GM11168 (cell line): Measurements from ENCODE around the gene KLHL30.

Experiments
- in situ Hi-C: fragments of 300-500 bp; cut with MboI; formaldehyde crosslinking; loops from one replicate; pipeline ENCODE4 v1.12.0; 2022; ENCODE audit warnings: low sequenced_read_pairs; ENCODE audit not compliant: unreplicated experiment

Gene KLHL30

DNA sequence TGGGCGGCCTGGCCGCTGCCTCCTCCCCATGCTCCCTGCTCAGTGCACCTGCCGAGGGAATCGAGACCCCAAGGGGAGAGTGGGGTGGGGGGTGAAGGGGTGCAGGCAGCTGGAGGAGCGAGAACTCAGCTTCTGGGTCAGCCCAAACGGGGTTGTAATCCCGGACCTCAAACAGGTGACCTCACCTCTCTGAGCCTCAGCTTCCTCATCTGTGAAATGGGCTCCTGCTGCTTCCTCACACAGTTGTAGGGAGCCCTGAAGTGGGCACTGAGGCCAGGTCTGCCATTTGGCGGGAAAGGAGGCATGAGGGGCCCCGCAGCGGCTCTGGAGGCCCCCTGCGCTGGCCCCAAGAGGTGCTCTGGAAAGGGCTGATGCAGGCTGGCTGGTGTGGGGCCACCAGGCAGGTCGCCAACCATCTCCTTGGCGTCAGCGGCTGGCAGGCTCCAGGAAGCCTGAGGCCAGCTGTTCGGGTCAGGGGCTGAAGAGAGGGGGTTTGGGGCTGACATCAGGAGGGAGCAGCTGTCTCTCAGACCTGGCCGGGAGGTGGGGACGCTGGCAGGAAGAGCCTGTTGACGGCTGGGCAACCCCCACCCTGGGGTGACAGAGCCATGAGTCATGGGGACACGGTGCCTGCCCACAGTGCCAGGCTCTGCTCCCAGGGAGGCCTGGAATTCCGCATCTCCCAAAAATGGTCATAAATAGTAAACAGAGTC is 4.9 kb downstream of the KLHL30 start:
- in situ Hi-C loops = no loop called here

DNA sequence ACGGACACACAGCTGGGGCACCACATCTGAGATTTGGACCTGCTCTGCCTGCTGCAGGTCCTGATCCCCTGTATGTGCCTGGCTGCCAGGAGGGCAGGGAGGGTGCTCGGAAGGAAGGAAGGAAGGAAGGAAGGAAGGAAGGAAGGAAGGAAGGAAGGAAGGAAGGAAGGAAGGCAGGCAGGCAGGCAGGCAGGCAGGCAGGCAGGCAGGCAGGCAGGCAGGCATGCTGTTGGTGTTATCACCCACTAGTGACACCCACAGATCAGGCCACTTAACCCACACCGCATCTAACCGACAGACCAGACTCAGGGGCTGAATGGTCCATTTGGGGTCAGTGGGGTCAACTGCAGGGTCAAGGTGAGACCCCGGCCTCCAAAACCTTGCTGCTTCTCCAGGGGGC is 5.8 kb downstream of the KLHL30 start:
- in situ Hi-C loops = no loop called here

DNA sequence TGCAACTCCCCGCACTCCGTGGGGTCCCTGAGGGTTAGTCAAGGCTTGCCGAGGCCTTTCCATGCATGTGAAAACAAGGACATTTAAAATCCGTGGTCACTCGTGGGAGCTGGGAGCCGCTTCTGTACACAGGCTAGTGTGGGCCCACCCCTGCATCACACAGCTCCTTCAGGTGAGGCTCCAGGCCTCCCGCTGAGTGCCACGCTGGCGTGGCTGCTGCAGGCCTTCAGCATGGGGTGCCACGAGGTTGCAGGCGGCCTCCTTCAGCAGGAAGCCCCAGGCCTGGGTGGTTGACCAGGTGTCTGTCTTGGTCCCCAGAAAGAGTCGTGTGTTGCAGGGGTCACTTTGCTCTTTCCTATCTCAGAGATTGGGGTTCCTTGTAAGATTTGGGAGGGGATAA is 6.6 kb downstream of the KLHL30 start:
- in situ Hi-C loops = no loop called here

DNA sequence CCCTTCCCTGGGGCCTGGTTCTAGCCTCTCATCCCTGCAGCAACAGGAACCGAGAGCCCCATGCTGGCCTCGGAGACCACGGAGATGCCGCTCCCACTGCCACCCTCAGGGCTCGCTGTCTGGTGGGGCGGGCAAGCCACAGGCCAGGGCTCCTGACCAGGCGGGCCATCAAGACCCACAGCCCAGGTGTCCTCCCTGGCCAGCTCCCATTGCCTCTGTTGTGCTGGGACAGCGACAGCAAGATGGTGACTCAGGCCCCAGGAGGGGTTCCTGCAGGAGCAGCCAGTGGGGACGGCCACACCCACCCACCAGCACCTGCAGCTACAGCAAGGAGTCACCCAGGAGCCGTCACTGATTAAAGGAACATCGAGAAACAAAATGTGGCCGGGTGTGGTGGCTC is 7.4 kb downstream of the KLHL30 start:
- in situ Hi-C loops = no loop called here

DNA sequence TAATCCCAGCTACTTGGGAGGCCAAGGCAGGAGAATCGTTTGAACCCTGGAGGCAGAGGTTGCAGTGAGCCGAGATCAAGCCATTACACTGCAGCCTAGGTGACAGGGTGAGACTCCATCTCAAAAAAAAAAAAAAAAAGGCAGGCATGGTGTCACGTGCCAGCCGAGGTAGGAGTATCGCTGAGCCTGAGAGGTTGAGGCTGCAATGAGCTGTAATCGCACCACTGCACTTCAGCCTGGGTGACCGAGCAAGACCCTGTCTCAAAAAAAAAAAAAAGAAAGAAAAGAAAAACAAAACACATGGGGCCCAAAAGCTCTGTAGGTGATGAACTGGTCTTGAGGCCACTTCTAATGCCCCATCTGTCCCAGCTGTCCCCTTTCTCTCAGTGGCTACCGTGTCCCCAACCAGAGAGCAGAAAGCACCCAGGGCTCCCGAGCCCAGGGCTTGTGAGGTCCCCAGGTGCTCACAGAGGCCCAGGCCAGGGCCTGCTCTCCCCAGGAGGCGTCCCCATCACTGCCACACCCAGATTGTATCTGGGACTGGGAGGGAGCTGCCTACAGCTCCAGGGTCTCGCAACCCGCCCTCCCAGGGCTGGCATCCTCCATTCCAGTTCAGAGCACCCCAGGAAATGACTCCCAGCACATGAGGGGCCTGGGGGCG is 8.5 kb downstream of the KLHL30 start:
- in situ Hi-C loops = no loop called here

- in situ Hi-C loops = no loop called here
These were observed 10.5 kb downstream of the KLHL30 start for GRCh38 chr2:238148981-238149380.

GRCh38 chr2:238149841-238150572 is 11.5 kb downstream of the KLHL30 start:
- in situ Hi-C loops = no loop called here

- in situ Hi-C loops = no loop called here
These were observed 12.2 kb downstream of the KLHL30 start for GRCh38 chr2:238150686-238151085.

GRCh38 chr2:238151205-238151604 is 12.7 kb downstream of the KLHL30 start:
- in situ Hi-C loops = no loop called here

GRCh38 chr2:238151628-238152235 is 13.3 kb downstream of the KLHL30 start:
- in situ Hi-C loops = no loop called here

GRCh38 chr2:238152771-238153688 is 14.6 kb downstream of the KLHL30 start:
- in situ Hi-C loops = no loop called here

DNA sequence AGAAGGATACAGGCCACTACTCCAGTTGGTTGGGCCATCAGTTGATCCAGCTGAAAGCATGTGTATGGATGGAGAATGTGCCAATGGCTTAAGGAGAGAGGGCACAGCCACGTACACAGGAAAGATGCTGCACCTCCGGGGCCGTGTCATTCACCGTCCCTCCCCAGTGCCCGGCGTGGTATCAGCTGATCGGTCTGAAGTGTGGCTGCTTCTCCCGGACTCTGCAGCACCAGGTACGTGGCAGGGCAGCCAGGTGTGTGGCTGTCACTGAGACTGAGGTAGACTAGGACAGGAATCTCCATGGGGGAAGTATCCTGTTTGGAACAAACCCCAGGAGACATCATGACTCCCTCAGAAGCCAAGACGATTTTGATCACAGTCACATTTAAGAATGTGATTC is 16.1 kb downstream of the KLHL30 start:
- in situ Hi-C loops = no loop called here

GRCh38 chr2:238155051-238155760 is 16.7 kb downstream of the KLHL30 start:
- in situ Hi-C loops = no loop called here

DNA sequence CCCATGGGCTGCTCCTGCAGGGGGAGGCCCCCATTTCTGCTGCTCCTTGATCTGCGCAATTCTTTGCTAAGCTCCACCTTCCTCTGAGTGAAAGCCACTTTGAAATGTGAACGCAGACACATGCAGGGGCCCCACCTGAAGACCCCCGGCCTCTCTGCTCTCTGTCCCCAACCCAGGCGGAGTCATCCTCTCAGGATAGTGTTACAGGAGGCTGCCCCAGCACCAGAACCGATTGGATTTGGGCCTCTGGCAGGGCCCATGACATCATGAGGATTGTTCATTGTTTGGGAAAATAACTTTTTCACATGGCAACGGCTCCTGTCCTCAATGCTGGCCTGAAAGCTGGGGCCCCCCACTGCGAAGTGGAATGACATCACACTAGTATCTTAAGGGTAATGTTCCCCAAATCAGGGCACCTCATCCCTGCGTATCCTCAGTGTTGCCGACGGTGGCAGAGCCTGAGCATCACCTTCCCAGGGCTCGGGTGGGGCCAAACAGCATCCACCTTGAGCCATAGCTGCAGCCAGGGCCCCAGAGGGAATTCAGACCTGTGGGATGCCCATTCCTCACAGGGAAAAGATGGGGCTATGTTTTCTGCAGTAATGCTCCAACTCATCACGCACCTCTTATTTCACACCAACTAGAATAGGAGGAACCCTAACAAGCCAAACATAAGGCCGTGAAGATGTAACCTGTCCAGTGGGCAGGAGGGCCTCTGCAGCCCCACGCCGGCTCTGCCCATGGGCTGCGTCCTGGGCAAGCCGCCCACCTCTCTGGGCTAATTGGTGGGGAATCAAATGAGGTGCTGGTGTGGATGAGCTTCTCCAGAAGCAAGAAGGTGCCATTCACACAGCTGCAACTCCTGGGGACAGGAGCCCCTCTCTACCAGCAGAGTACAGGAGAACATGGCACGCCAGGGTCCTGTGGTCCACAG is 17.6 kb downstream of the KLHL30 start:
- in situ Hi-C loops = no loop called here

DNA sequence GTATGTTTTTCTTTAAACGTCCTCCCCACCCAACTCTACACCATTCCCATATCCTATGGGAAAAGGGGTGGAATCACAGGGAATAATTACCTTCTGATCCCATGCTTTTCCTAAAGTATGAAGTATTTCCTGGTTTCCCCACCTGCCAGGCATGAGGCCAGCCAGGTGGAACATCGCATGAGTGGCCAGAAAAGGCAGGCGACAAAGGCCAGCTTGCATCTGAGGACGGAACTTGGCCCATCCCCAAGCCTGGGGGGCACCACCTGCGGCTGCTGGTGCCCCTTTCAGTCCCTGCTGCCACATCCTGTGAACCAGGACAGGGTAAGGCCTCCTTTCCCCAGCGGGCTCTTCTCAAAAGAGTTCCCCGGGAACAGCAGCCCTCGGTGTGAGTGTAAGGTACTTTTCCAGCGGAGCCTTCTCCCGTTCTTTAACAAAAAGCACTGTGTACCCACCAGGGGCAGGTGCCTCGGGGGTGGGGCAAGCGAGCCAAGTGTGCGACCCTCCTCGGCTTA is 19.1 kb downstream of the KLHL30 start:
- in situ Hi-C loops = no loop called here

GRCh38 chr2:238158018-238158508 is 19.6 kb downstream of the KLHL30 start:
- in situ Hi-C loops = no loop called here

- in situ Hi-C loops = no loop called here
These were observed 20.1 kb downstream of the KLHL30 start, which contains the start of gene ERFE for GRCh38 chr2:238158509-238159070. ERFE (plus strand) TSS chr2:238158970; CDS start chr2:238159008, 38 bp downstream.
